Upper lobe of left lung (tissue), 4 donors: Measurements from ENCODE around the gene ODAD4.

Experiments used
- CTCF ChIP-seq, 6 experiments: fragments of 450-650 bp in 4 of 6; fragments of 200-600 bp in 2 of 6; sonication (generic) in 2 of 6; IDR thresholded peaks; one replicate each; pipeline ENCODE4 v1.5.1; 2016 to 2019; ENCODE audit warnings: antibody characterized with exemption in 6 of 6
- EP300 ChIP-seq, 4 donors: sonication (generic); formaldehyde crosslinking; IDR thresholded peaks; one replicate each; pipeline ENCODE4 v1.5.1; 2017; ENCODE audit warnings: antibody characterized with exemption in 4 of 4, control low read depth in 2 of 4
- POLR2A ChIP-seq, 4 donors: fragments of 450-650 bp; IDR thresholded peaks; one replicate each; pipeline ENCODE4 v1.5.1; 2016 to 2017; ENCODE audit warnings: antibody characterized with exemption in 4 of 4, mild to moderate bottlenecking in 2 of 4

GRCh38 chr17:42000413-42001133 lies 70.2 kb downstream of the ODAD4 start:
- TF ChIP-seq CTCF (IDR thresholded peaks at IDR 0.05) = no peak
- TF ChIP-seq EP300 (IDR thresholded peaks at IDR 0.05) = no peak
- TF ChIP-seq POLR2A (IDR thresholded peaks at IDR 0.05) = no peak
